WERI-Rb-1 (cell line): ENCODE measurements around the gene HOXB6.
A peak's percentile ranks its signal among the peaks of the same experiment; 100 is the strongest.

Experiments
- DNase-seq: peaks from one replicate; pipeline ENCODE4 v3.0.0-alpha.2; 2020
- H3K27ac ChIP-seq: fragments of 250-450 bp; sonication (Bioruptor Pico); 2 replicates; pipeline ENCODE4 v1.5.1; 2020; ENCODE audit warnings: mild to moderate bottlenecking, moderate library complexity
- H3K27me3 ChIP-seq: fragments of 250-450 bp; sonication (Bioruptor Pico); 2 replicates; pipeline ENCODE4 v1.5.1; 2021; ENCODE audit warnings: mild to moderate bottlenecking, low read depth, moderate library complexity; ENCODE audit not compliant: insufficient read depth, severe bottlenecking
- H3K36me3 ChIP-seq: fragments of 250-450 bp; sonication (Bioruptor Pico); 2 replicates; pipeline ENCODE4 v1.5.1; 2020; ENCODE audit warnings: mild to moderate bottlenecking, moderate library complexity
- H3K4me3 ChIP-seq: 2 replicates; pipeline ENCODE4 v1.5.1; 2011; ENCODE audit warnings: low read depth, mild to moderate bottlenecking, control low read depth, low read length
- H3K9me3 ChIP-seq: fragments of 250-450 bp; sonication (Bioruptor Pico); 2 replicates; pipeline ENCODE4 v1.5.1; 2021; ENCODE audit warnings: mild to moderate bottlenecking, moderate library complexity; ENCODE audit not compliant: severe bottlenecking
- TF ChIP-seq, protein P1 (sequence below): IDR thresholded peaks from 2 replicates; pipeline ENCODE4 v1.5.1; 2011; ENCODE audit warnings: low read depth, mild to moderate bottlenecking, control low read depth, inconsistent platforms, low read length

The HOXB6 gene

DNA sequence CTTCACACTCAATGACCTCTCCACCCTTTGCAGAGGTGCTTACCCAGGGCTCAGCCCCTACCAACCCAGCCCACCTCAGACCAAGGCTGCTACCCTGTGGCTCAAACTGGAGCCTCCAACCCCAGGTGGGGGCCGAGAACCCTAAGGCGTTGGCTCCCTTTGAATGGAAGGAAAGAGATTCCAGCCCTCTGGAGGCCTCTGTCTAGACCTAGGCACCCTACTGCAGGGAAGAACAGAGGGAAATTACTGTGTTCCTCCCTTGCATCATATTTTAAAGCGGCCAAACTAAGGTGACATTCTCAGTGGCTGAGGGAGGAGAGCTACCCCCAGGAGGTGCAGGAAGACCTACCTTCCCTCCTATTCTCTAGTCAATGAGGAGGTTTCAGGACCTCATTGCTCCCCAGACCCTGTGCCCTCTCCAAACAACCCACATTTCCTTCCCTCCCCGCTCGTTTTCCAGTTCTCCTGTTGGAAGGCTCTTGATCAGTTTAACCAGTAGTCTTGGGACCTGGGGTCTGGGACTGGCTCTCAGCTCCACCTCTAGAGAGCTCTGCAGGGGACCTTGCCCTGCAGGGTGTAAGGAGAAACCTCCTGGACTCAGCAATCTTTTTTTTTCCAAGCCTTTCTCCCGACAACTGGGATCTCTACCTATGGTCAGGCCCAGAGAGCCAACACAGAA lies 15.8 kb upstream of the HOXB6 start:
- DNase-seq = no peak
- H3K27me3 ChIP-seq = peaks cover 100% of the 10 kb centered on the region

DNA sequence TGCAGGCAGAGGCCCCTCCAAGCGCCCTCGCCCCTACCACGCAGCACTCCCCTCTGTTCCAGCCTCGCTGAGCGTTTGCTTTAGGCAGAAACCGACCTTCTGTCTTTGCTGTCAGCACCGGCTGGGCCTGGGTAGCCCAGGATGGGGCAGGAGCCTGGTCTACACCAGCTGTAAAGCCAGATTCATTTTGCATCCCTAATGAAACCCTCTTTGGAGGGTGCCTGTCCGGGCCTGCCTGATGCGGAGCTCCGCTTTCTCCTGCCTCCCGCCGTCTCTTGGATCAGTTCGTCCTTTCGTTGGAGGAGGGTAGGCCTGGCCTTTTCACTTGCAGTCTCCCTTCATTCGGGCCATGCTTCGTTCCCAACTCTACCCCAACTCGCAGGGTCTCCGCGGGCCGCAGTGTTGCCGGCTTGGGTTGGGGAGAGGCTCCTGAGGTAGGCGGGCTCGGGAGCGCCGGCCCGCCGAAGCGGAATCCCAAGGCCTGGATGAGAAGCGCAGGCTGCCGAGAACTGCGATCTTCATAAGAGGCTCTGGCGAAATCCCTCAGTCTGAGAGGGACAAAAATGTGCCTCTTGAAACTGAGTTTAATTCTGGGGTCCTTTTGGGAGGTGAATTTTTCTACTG lies 15.2 kb upstream of the HOXB6 start:
- no peak overlapping the region for H3K27ac ChIP-seq
- DNase-seq = no peak
- H3K4me3 ChIP-seq = no peak overlapping the region
- peaks cover 100% of the 10 kb centered on the region for H3K27me3 ChIP-seq
- no peaks in the 10 kb centered on the region for H3K36me3 ChIP-seq
- TF ChIP-seq, protein P1, sequence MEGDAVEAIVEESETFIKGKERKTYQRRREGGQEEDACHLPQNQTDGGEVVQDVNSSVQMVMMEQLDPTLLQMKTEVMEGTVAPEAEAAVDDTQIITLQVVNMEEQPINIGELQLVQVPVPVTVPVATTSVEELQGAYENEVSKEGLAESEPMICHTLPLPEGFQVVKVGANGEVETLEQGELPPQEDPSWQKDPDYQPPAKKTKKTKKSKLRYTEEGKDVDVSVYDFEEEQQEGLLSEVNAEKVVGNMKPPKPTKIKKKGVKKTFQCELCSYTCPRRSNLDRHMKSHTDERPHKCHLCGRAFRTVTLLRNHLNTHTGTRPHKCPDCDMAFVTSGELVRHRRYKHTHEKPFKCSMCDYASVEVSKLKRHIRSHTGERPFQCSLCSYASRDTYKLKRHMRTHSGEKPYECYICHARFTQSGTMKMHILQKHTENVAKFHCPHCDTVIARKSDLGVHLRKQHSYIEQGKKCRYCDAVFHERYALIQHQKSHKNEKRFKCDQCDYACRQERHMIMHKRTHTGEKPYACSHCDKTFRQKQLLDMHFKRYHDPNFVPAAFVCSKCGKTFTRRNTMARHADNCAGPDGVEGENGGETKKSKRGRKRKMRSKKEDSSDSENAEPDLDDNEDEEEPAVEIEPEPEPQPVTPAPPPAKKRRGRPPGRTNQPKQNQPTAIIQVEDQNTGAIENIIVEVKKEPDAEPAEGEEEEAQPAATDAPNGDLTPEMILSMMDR = no peak
- H3K9me3 ChIP-seq = peaks cover 3% of the 10 kb centered on the region

More for the DNA sequence above, 15.8 kb upstream of the HOXB6 start:
- no peak overlapping the region for H3K27ac ChIP-seq
- no peaks in the 10 kb centered on the region for H3K36me3 ChIP-seq
- H3K9me3 ChIP-seq = peaks cover 3% of the 10 kb centered on the region
- H3K4me3 ChIP-seq = no peak overlapping the region
- TF ChIP-seq, protein P1 = no peak

DNA sequence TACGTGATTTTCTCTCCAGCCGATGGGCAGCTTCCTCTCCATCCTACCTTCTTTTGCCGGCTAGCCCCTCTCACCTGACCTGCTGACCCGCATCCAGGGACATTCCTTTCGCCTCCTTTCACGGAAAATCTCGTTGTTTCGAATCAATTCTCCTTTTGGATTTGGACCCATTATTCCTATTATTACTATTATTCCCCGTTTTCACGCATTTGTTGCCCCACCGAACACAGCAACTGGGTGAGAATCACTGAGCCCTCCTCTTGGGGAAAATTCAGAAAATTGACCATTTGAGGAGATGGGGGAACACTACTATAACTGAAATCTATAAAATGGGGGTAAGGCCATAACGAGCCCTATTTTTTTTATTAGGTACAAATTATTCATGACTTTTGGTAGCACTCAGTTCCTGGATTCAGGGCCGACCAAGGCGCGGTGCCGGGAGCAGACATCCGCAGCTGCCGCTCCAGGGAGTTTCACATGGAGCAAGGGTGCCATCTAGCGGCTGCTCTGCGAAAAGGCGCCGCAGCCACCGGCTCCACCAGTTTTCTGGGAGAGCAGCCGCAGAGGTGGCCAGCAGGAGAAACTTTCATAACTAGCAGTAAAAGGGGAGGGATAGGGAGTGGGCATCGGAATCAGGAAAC lies 13.6 kb upstream of the HOXB6 start:
- Histone ChIP-seq H3K4me3 (no peak overlapping the region), H3K9me3 (peaks cover 3% of the 10 kb centered on the region), H3K36me3 (no peaks in the 10 kb centered on the region), H3K27ac (no peak overlapping the region), H3K27me3 (peaks cover 97% of the 10 kb centered on the region)
- peak; percentile 88 for DNase-seq
- TF ChIP-seq, protein P1 = peak; percentile 89

DNA sequence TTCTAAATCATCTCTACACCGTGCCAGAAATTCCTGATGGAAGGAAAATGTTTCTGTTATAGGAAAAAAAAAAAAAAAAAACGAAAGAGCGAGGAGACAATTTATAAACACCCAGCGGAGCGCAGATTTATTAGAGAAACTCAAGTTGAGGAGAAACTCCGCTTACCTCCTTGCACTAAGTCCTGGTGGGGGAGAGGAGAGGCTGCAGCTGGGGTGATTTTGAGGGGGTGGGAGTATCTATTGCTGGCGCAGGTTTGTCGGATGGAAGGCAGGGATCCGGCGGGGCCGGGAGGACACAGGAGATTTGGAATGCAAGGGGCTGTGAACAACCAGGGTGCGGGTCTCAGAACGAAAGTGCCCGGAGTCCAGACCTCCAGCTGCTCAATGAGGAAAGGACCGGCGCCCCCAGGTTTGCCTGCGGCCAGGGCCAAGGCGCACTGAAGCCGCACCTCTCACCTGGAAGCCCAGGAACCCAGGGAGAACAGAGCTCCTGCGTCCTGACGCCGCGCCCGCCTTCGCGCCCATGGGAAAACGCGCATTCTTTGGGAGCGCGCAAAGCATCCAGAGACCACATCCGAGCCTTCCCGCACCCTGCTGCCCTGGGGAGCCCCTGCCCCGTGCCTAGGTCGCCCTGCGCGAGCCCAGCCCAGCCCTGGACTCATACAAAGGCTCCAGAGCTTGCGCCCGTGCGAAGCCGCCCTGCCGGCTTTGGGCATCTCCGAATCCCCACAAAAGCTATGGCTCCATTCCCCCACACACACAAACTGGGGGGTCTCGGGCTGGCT lies 12.9 kb upstream of the HOXB6 start:
- Histone ChIP-seq H3K36me3 (no peaks in the 10 kb centered on the region), H3K27me3 (peaks cover 94% of the 10 kb centered on the region), H3K4me3 (no peak overlapping the region), H3K9me3 (peaks cover 3% of the 10 kb centered on the region), H3K27ac (no peak overlapping the region)
- TF ChIP-seq, protein P1 = no peak
- no peak for DNase-seq

DNA sequence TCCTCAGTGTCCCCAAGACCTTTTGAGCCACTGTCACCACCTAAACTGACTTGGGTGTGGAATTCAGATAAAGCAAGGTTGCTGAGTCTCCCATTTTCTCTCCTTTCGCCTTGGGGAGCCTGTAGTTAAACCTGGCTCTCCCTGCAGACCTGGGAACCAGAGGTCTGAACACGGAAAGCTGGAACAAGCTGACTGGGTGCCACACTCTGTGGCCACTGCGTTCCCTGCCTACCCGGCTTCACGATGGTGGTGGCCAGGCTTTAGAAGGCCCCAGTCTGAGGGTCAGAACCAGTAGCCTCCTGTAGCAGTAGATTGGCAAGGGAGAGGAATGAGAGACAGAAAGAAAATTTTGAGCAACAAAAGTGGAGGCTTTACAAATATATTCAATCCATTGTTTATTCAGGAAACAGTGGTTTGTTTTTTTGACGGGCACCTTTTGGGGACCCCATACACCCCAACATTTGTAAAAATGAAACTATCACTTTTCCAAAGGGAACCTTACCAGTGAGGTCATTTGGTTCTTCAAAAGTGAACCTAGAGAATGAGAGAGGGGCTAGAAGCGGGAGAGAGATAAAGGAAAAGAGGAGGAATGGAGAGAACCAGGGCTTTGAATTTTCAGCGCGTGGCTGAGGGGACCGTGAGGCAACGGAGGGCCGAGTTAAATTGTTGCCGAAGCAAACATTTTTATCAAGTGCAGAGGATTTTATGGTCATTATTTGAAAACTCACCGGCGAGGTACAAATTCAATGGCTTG lies 12.1 kb upstream of the HOXB6 start:
- peaks cover 3% of the 10 kb centered on the region for H3K9me3 ChIP-seq
- H3K27ac ChIP-seq = no peak overlapping the region
- H3K4me3 ChIP-seq = no peak overlapping the region
- peaks cover 94% of the 10 kb centered on the region for H3K27me3 ChIP-seq
- TF ChIP-seq, protein P1 = no peak
- no peaks in the 10 kb centered on the region for H3K36me3 ChIP-seq
- no peak for DNase-seq
